ENCODE data around the gene RPTOR.

DNA sequence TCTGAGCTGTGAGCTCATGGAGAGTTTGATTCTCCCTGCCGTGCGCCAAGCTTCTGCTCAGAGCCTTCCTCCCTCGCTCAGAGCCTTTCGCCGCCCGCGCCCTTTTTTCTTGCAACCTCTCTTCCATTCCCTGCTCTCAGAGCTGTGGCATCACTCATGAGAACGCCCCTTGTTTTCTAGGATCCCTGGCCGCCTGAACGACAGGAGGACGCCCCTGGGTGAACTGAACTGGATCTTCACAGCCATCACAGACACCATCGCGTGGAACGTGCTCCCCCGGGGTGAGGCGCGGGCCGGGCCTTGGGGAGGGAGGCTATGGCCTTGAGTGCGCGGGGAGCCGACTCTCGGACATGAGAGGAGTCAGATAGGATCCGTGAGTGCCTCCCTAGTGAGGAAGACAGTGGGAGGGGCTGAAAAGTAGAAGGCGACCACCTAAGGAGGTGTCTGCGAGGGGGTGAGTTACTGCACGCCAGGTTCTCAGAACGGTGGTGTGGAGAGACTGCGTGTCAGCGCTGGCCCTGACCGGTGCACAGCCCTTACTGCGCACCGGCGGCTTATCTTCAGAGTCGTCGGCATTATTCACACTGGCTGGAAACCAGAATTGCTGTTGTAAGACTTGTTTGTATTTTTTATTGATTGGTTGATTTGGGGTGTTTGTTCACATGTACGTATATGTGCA lies 277.5 kb downstream of the RPTOR start:
- TF ChIP-seq POLR2AphosphoS5 (IDR thresholded peaks at IDR 0.05; ENCODE audit: borderline replicate concordance, low read depth, low read length): no peak
- TF ChIP-seq EZH2 (IDR thresholded peaks at IDR 0.05): no peak
- TF ChIP-seq FOXP2 (optimal IDR thresholded peaks at IDR 0.05; ENCODE audit: control extremely low read depth, extremely low read length, insufficient read depth): no peak
